HepG2 (cell line): ENCODE results near the gene CHRNB2. TPM values are rescaled to one million over a fixed set of nuclear protein-coding genes. Genes with fewer than 3 reads are reported as not detected.

Experiments used
- ATAC-seq: fragments of 200-7000 bp; cut with Tn5 transposase; 3 replicates; pipeline ENCODE4 v1.9.1; 2020; ENCODE audit warnings: mild to moderate bottlenecking, moderate library complexity
- BruUV-seq: library from RNA; stranded (reverse); fragments of 400-500 nt; replicated peaks from 2 replicates; lab custom pipeline; 2021; lab: Mats Ljungman, UMichigan
- CTCF ChIA-PET: fragments of 300-600 bp; formaldehyde crosslinking; extraction: SDS; loops from one replicate; lab custom pipeline; 2021; ENCODE audit warnings: low total read pairs, inconsistent platforms, low intra/inter-chr PET ratio; lab: Yijun Ruan, JAX
- POLR2A ChIA-PET: fragments of 350-600 bp; sonication (Branson Sonifier 250); formaldehyde crosslinking; loops from one replicate; lab custom pipeline; 2020; ENCODE audit warnings: antibody characterized with exemption, inconsistent platforms; lab: Yijun Ruan, JAX
- DNase-seq: peaks from one replicate; pipeline ENCODE4 v3.0.0-alpha.2; 2015; ENCODE audit warnings: low spot score
- FAIRE-seq: peaks from 3 replicates; lab custom pipeline; 2011; peaks lifted over from hg19 to GRCh38; lab: Jason Lieb, UNC
- H2AFZ ChIP-seq: one replicate; pipeline ENCODE4 v1.6.1; 2011; ENCODE audit warnings: low read length, inconsistent platforms
- H3K27ac ChIP-seq: fragments of 300-600 bp; 3 replicates; pipeline ENCODE4 v1.8.0; 2011; ENCODE audit warnings: mixed run types, mild to moderate bottlenecking, mixed read lengths, low read length, inconsistent platforms; ENCODE audit not compliant: insufficient read depth; ENCODE audit errors: extremely low read length
- H3K27me3 ChIP-seq, 2 experiments: fragments of 200-600 bp in 1 of 2; 2 replicates in 1 of 2; 3 replicates in 1 of 2; pipeline versions ENCODE4 v1.6.0 to v1.8.0; 2011; ENCODE audit warnings: low read length in 2 of 2, mild to moderate bottlenecking in 2 of 2, moderate library complexity in 2 of 2, inconsistent platforms in 1 of 2; ENCODE audit not compliant: insufficient read depth in 2 of 2, control insufficient read depth in 1 of 2
- H3K36me3 ChIP-seq, 2 experiments: fragments of 200-600 bp in 1 of 2; replicated peaks in 1 of 2; 2 replicates in 1 of 2; 3 replicates in 1 of 2; pipeline versions ENCODE4 v1.5.1 to v1.8.0; 2011; ENCODE audit warnings: low read length in 2 of 2, inconsistent platforms in 1 of 2; ENCODE audit not compliant: insufficient read depth in 2 of 2, control insufficient read depth in 1 of 2
- H3K4me1 ChIP-seq: 2 replicates; pipeline ENCODE4 v1.5.1; 2012; ENCODE audit warnings: low read length, inconsistent platforms; ENCODE audit not compliant: insufficient read depth
- H3K4me2 ChIP-seq: 2 replicates; pipeline ENCODE4 v1.6.0; 2011; ENCODE audit warnings: low read depth, low read length, inconsistent platforms
- H3K4me3 ChIP-seq, 3 experiments: fragments of 200-600 bp in 1 of 3; sonication (generic), shearing (Covaris generic) in 1 of 3; replicated peaks in 1 of 3; 2 replicates each; pipeline ENCODE4 v1.5.1; 2011 to 2016; ENCODE audit warnings: low read length in 3 of 3, inconsistent platforms in 2 of 3, low read depth in 2 of 3, mild to moderate bottlenecking in 2 of 3, control low read depth in 1 of 3, mixed read lengths in 1 of 3; ENCODE audit not compliant: insufficient read depth in 1 of 3
- H3K79me2 ChIP-seq: one replicate; pipeline ENCODE4 v1.6.1; 2011; ENCODE audit warnings: low read length, inconsistent platforms; ENCODE audit not compliant: insufficient read depth
- H3K9ac ChIP-seq: 2 replicates; pipeline ENCODE4 v1.6.0; 2011; ENCODE audit warnings: mild to moderate bottlenecking, low read depth, low read length, inconsistent platforms; ENCODE audit not compliant: insufficient read depth
- H3K9me3 ChIP-seq: 2 replicates; pipeline ENCODE4 v1.5.1; 2012; ENCODE audit warnings: mild to moderate bottlenecking, low read length
- H4K20me1 ChIP-seq: 2 replicates; pipeline ENCODE4 v1.6.0; 2011; ENCODE audit warnings: inconsistent platforms, mild to moderate bottlenecking, low read length, moderate library complexity; ENCODE audit not compliant: insufficient read depth
- TBL1XR1 ChIP-seq: fragments of 150-350 bp; IDR thresholded peaks from 2 replicates; pipeline ENCODE4 v1.6.1; 2014; ENCODE audit warnings: borderline replicate concordance, low read length; ENCODE audit not compliant: partially characterized antibody
- YEATS4 ChIP-seq: sonication (generic); formaldehyde crosslinking; IDR thresholded peaks from 2 replicates; pipeline ENCODE4 v1.4.0; 2020; ENCODE audit warnings: missing genetic modification reagents, borderline replicate concordance
- ZFP36L2 ChIP-seq: sonication (generic); formaldehyde crosslinking; IDR thresholded peaks from 2 replicates; pipeline ENCODE4 v1.4.0; 2020; ENCODE audit warnings: missing genetic modification reagents
- ZNF18 ChIP-seq: sonication (generic); formaldehyde crosslinking; IDR thresholded peaks from 2 replicates; pipeline ENCODE4 v1.8.0; 2022; ENCODE audit warnings: mild to moderate bottlenecking, missing genetic modification reagents; ENCODE audit not compliant: insufficient replicate concordance
- WGBS: methylation state at CpG from one replicate; pipeline ENCODE4 v1.1.6; 2017; ENCODE audit warnings: low lambda C conversion rate; 5-methylcytosine and 5-hydroxymethylcytosine counted together
- in situ Hi-C: cut with HindIII; loops from 2 replicates; pipeline ENCODE4 v1.10.0; 2017; ENCODE audit warnings: low pct_unique_long_range_greater_than_20kb; ENCODE audit not compliant: extremely low pct_ligation_motif_present
- intact Hi-C: fragments of 100-400 bp; cut with micrococcal nuclease; formaldehyde crosslinking; loops from one replicate; pipeline ENCODE4 v1.10.0; 2022; ENCODE audit not compliant: unreplicated experiment
- polyA plus RNA-seq, 8 experiments: library from polyadenylated mRNA; depleted of rRNA in 3 of 8; stranded (reverse) in 7 of 8; unstranded in 1 of 8; fragments of >200 nt; fragmentation: Illumina TruSeq in 4 of 8; extraction: Trizol in 4 of 8; gene quantifications; 2 replicates each; pipeline versions ENCODE4 v1.2.1 to v1.2.3, GENCODE V29; 2011 to 2016; ENCODE audit warnings: low read depth in 4 of 8, missing spikeins in 1 of 8, mixed read lengths in 1 of 8; ENCODE audit not compliant: insufficient read depth in 1 of 8
- total RNA-seq, 5 experiments: library from RNA; depleted of rRNA; stranded (reverse); fragments of >200 nt; fragmentation: Illumina TruSeq; extraction: Trizol; gene quantifications; 2 replicates each; pipeline ENCODE4 v1.2.3, GENCODE V29; 2016; ENCODE audit warnings: low read depth in 1 of 5
- TF ChIP-seq, protein P1 (sequence below): sonication (generic); formaldehyde crosslinking; conservative IDR thresholded peaks from 2 replicates; pipeline ENCODE4 v1.4.0; 2020; ENCODE audit warnings: missing genetic modification reagents

The CHRNB2 gene
- total and polyA plus RNA-seq, 2 of the 13 experiments (the other 11 are each of a cell fraction or from before 2014, with no cell fraction given): 0.03 to 0.07 TPM

GRCh38 chr1:154583773-154584172 lies 16.2 kb downstream of the CHRNB2 start:
- DNase-seq: no peak
- ATAC-seq: no peak
- Histone ChIP-seq H3K27ac (no peak overlapping the region), H3K79me2 (no peaks in the 10 kb centered on the region), H2AFZ (no peak overlapping the region), H3K9ac (no peak overlapping the region), H4K20me1 (no peaks in the 10 kb centered on the region), H3K36me3 (peaks cover 35 to 93% of the 10 kb centered on the region in 2 experiments), H3K4me3 (no peak overlapping the region), H3K27me3 (no peaks in the 10 kb centered on the region), H3K4me2 (no peak overlapping the region), H3K4me1 (no peaks in the 10 kb centered on the region), H3K9me3 (no peaks in the 10 kb centered on the region)
- BruUV-seq: no TSS peak
- ChIA-PET POLR2A (no interaction called here), CTCF (no interaction called here)
- FAIRE-seq: no peak
- intact Hi-C loops (loop anchor here (1.0 kb wide), 1 partner anchor 24 kb away; no protein-coding TSS in a partner anchor), in situ Hi-C loops (no loop called here)
- TF ChIP-seq YEATS4 (CRISPR knock-in tag) (no peak), ZFP36L2 (CRISPR knock-in tag) (no peak)
- TF ChIP-seq, protein P1, sequence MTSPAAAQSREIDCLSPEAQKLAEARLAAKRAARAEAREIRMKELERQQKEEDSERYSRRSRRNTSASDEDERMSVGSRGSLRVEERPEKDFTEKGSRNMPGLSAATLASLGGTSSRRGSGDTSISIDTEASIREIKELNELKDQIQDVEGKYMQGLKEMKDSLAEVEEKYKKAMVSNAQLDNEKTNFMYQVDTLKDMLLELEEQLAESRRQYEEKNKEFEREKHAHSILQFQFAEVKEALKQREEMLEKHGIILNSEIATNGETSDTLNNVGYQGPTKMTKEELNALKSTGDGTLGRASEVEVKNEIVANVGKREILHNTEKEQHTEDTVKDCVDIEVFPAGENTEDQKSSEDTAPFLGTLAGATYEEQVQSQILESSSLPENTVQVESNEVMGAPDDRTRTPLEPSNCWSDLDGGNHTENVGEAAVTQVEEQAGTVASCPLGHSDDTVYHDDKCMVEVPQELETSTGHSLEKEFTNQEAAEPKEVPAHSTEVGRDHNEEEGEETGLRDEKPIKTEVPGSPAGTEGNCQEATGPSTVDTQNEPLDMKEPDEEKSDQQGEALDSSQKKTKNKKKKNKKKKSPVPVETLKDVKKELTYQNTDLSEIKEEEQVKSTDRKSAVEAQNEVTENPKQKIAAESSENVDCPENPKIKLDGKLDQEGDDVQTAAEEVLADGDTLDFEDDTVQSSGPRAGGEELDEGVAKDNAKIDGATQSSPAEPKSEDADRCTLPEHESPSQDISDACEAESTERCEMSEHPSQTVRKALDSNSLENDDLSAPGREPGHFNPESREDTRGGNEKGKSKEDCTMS (CRISPR knock-in tag): no peak
- WGBS: 92% methylated on average over 7 of the region's 9 CpGs

DNA sequence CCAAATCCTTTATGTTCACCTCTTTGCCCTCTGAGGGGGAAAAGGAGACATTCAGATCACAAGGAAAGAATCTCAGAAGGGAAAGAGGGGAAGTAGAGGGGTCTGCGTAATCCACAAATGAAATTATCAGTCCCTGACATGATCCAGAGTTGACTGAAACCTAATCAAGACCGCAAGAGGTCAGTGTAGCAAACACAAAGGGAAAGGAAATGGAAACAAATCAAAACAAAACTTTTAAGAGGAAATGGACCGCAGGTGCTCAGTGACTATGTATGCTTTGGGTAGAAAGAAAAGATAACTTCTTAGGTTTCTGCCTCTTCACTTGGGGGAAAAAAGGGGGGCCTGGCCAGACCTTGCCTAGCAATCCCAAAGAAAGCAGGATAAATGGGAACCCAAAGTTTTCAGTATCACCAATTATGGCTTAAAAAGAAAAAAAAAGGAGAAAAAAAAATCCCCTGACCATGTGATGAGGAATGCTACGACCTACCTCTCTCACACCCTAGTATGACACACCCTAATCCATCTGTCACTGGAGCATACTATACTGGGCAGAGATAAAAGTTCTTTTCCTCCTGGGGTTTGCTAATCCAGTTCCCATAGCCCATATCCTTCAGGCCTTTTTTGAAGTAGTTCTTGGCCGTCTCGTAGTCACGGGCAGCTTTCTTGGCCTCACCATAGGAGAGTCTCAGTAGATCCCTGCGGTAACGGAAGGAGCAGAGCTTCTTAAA lies 16.9 kb downstream of the CHRNB2 start:
- peaks cover 38 to 94% of the 10 kb centered on the region in 2 experiments for H3K36me3 ChIP-seq
- H3K27me3 ChIP-seq: no peaks in the 10 kb centered on the region
- ChIA-PET CTCF (no interaction called here), POLR2A (no interaction called here)
- H3K4me1 ChIP-seq: no peaks in the 10 kb centered on the region
- TF ChIP-seq TBL1XR1 (no peak), ZNF18 (CRISPR knock-in tag) (no peak)
- no peaks in the 10 kb centered on the region for H3K9me3 ChIP-seq
- H3K79me2 ChIP-seq: no peaks in the 10 kb centered on the region
- in situ Hi-C loops (no loop called here), intact Hi-C loops (loop anchor here (1.0 kb wide), 1 partner anchor 25 kb away; no protein-coding TSS in a partner anchor)
- DNase-seq (no peak), ATAC-seq (no peak), FAIRE-seq (no peak)
- H3K27ac ChIP-seq: no peak overlapping the region
- no TSS peak for BruUV-seq
- no peak overlapping the region for H3K4me2 ChIP-seq
- no peak overlapping the region for H2AFZ ChIP-seq
- no peak overlapping the region for H3K4me3 ChIP-seq
- 99% methylated on average over 9 of the region's 9 CpGs for whole genome bisulfite sequencing
- H4K20me1 ChIP-seq: no peaks in the 10 kb centered on the region
- H3K9ac ChIP-seq: no peak overlapping the region
